DND-41 (cell line): Measurements from ENCODE around the gene NTF4.
"Not testable (repeated sequence)": the region's sequence is repeated elsewhere in the genome, so short reads cannot be mapped to it uniquely, and the experiment has no call there.

ENCODE experiments used
- ATAC-seq: fragments of 200-7000 bp; cut with Tn5 transposase; 3 replicates; pipeline ENCODE4 v1.9.1; 2021; ENCODE audit warnings: low read depth; ENCODE audit not compliant: insufficient read depth
- DNase-seq: peaks from one replicate; pipeline ENCODE4 v3.0.0-alpha.2; 2020
- H2AFZ ChIP-seq: 2 replicates; pipeline ENCODE4 v1.6.0; 2012; ENCODE audit warnings: low read depth, low read length
- H3K27ac ChIP-seq: 2 replicates; pipeline ENCODE4 v1.5.1; 2012; ENCODE audit warnings: low read length, inconsistent platforms
- H3K27me3 ChIP-seq: fragments of 200-600 bp; sonication (generic); 2 replicates; pipeline ENCODE4 v1.6.0; 2012; ENCODE audit warnings: low read length, mild to moderate bottlenecking, inconsistent platforms; ENCODE audit not compliant: insufficient read depth, poor library complexity
- H3K36me3 ChIP-seq: 2 replicates; pipeline ENCODE4 v1.5.1; 2012; ENCODE audit warnings: low read length, inconsistent platforms; ENCODE audit not compliant: insufficient read depth
- H3K4me1 ChIP-seq: 2 replicates; pipeline ENCODE4 v1.5.1; 2012; ENCODE audit warnings: mild to moderate bottlenecking, low read length; ENCODE audit not compliant: insufficient read depth
- H3K4me2 ChIP-seq: 2 replicates; pipeline ENCODE4 v1.6.0; 2012; ENCODE audit warnings: mild to moderate bottlenecking, moderate library complexity, low read length, inconsistent platforms; ENCODE audit not compliant: insufficient read depth
- H3K4me3 ChIP-seq, 2 experiments: fragments of 200-600 bp in 1 of 2; shearing (Covaris generic) in 1 of 2; 2 replicates each; pipeline ENCODE4 v1.5.1; 2012 to 2016; ENCODE audit warnings: inconsistent platforms in 2 of 2, low read length in 2 of 2, mild to moderate bottlenecking in 2 of 2, low read depth in 1 of 2, moderate library complexity in 1 of 2
- H3K79me2 ChIP-seq: 2 replicates; pipeline ENCODE4 v1.6.0; 2012; ENCODE audit warnings: low read length, inconsistent platforms; ENCODE audit not compliant: insufficient read depth
- H3K9ac ChIP-seq: 2 replicates; pipeline ENCODE4 v1.6.0; 2012; ENCODE audit warnings: low read depth, mild to moderate bottlenecking, inconsistent platforms, low read length, moderate library complexity
- H3K9me3 ChIP-seq: 2 replicates; pipeline ENCODE4 v1.5.1; 2012; ENCODE audit warnings: low read length, moderate library complexity, mild to moderate bottlenecking, inconsistent platforms; ENCODE audit not compliant: insufficient read depth, severe bottlenecking
- H4K20me1 ChIP-seq: 2 replicates; pipeline ENCODE4 v1.6.0; 2012; ENCODE audit warnings: low read length; ENCODE audit not compliant: insufficient read depth
- CTCF ChIP-seq: IDR thresholded peaks from 2 replicates; pipeline ENCODE4 v1.5.1; 2012; ENCODE audit warnings: borderline replicate concordance, low read length, moderate library complexity, mild to moderate bottlenecking; ENCODE audit not compliant: poor library complexity, severe bottlenecking; ENCODE audit errors: extremely low read depth
- EZH2 ChIP-seq: IDR thresholded peaks from 3 replicates; pipeline ENCODE4 v1.6.1; 2012; ENCODE audit warnings: borderline replicate concordance, low read depth, mild to moderate bottlenecking, moderate library complexity, low read length, inconsistent platforms; ENCODE audit not compliant: severe bottlenecking

The NTF4 gene

GRCh38 chr19:49057636-49058234 is 6.9 kb downstream of the NTF4 start, which contains the start of gene CGB7:
Gene CGB7 (minus strand): TSS chr19:49057749. CDS start chr19:49055375, 2,374 bp downstream.
- Histone ChIP-seq H3K9me3 (no peaks in the 10 kb centered on the region), H3K79me2 (no peaks in the 10 kb centered on the region), H3K4me3 (no peak within 1 kb of the TSS), H3K4me1 (no peaks in the 10 kb centered on the region), H3K36me3 (no peaks in the 10 kb centered on the region), H4K20me1 (no peaks in the 10 kb centered on the region), H3K27ac (no peak within 1 kb of the TSS), H3K27me3 (peaks cover 4% of the 10 kb centered on the region), H2AFZ (no peak within 1 kb of the TSS), H3K4me2 (no peak within 1 kb of the TSS), H3K9ac (no peak within 1 kb of the TSS)
- DNase-seq (no peak), ATAC-seq (no peak)
- no peak for TF ChIP-seq EZH2

DNA sequence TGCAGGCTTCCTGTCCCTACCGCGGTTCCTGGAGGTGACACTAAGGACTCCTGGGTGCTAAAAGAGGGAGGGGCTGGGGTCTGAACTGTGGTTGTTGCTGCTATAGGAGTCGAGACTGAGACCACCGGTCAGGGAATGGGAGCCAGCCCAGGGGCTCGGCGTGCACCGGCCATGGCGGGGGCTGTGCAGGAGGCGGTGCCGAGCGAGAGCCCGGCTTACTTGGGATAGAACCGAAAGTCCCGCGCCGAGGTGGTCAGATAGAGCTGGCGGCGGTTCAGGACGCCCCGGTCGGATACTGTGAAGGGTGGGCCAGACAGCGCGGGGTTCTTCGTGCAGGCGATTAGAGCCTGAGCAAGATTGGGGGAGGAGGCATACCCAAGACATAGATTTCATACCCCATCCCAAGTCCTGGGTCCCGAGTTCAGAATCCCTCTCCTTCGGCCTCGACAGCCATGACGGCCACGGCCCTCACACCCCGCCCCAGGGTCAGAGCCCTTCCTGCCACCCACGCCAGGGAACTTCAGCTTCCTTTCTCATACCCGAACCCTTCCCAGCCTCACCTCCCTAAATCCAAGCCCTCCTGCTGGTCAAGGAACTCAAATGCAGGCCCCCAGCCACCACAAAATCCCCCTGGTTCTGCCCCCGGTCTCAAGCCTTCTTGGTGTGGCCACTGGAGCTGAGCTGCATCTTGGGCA is 7.6 kb downstream of the NTF4 start:
- not testable (repeated sequence) for H3K4me1 ChIP-seq, H3K27me3 ChIP-seq, H2AFZ ChIP-seq, H4K20me1 ChIP-seq, DNase-seq, H3K4me2 ChIP-seq, H3K27ac ChIP-seq, ATAC-seq, H3K79me2 ChIP-seq, H3K36me3 ChIP-seq, H3K4me3 ChIP-seq, H3K9me3 ChIP-seq, H3K9ac ChIP-seq

DNA sequence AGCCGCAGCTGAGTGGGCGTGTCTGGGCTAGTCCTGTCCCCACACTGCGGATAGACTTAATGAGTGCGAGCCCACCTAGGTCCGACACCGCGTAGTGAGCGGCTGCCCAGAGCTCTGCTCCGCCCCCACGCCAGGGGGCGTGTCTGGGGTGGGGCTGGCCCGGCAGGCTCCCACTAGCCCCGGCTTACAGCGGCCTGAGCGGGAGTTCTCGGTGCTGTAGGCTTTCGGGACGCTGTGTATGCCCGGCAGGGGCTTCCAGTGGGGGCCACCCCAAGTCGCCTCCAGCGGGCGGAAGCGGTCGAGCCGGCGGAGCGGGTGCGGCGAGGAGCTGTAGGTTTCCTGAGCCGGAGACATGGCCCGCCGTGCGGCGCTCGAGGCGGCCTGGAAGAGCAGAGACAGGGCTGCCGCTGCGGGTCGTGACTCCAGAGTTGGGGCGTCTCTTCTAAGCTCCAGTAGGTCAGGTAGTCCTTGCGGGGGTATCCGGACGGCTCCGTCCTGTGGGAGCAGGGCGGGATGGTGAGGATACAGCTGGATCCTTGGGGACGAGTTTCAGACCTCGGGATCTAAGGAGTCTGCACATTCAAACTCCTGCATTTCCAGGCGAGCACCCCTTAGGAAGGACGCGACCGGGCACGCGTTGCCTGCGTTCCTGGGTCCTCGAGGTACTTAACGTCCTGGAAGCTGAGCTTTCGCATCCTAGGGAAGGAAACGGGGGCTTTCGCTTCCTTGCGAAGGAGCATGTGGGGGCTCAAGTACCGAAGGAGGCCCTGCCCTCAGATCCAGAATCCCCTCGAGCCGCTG is 8.3 kb downstream of the NTF4 start:
- H3K9ac ChIP-seq: no peak overlapping the region
- no peak overlapping the region for H2AFZ ChIP-seq
- H3K9me3 ChIP-seq: no peaks in the 10 kb centered on the region
- no peaks in the 10 kb centered on the region for H3K79me2 ChIP-seq
- H3K4me3 ChIP-seq: no peak overlapping the region
- no peak overlapping the region for H3K27ac ChIP-seq
- H3K36me3 ChIP-seq: no peaks in the 10 kb centered on the region
- ATAC-seq (peak; percentile 62), DNase-seq (peak; percentile 20)
- no peaks in the 10 kb centered on the region for H3K4me1 ChIP-seq
- H3K27me3 ChIP-seq: peaks cover 4% of the 10 kb centered on the region
- no peak for TF ChIP-seq EZH2
- TF ChIP-seq CTCF: no peak
- H3K4me2 ChIP-seq: no peak overlapping the region
- H4K20me1 ChIP-seq: no peaks in the 10 kb centered on the region

DNA sequence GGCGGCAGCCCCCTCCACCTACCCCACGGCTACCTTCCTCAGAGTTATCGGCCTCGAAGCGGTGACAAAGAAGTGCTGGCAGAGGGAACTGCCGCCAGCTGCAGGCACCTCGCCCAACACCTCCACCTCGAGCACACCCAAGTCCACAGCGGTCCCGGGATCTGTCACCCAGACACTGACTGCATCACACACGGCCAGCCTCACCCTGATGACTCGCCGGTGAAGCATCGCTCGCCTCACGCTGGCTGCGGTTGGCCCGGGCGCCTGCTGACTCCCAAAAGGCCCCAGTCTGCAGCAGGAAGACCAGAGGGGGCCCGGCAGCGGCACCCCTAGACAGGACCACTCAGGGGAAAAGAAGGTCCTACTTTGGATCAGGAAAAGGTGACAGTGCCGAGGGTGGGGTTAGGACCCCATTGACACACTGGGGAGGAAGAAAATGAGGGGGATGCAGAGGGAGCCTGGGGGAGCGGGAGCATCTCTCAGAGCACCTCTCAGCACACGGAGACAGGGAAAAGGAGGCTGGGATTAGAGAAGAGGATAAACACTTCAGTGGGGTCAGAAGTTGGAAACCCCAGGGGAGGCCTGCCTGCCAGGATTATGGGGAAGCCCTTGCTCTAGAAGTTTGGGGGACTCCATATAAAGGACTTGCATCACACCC is 14.1 kb downstream of the NTF4 start:
- not testable (repeated sequence) for H3K27me3 ChIP-seq, DNase-seq, H3K27ac ChIP-seq, H3K4me2 ChIP-seq, ATAC-seq, H3K79me2 ChIP-seq, H3K9ac ChIP-seq, H4K20me1 ChIP-seq, H3K36me3 ChIP-seq, H3K4me3 ChIP-seq, H3K9me3 ChIP-seq, H3K4me1 ChIP-seq, H2AFZ ChIP-seq

GRCh38 chr19:49049834-49050233 is 14.8 kb downstream of the NTF4 start:
- not testable (repeated sequence) for DNase-seq, H3K27ac ChIP-seq, H3K27me3 ChIP-seq, H3K36me3 ChIP-seq, H3K4me3 ChIP-seq, H3K79me2 ChIP-seq, H3K4me2 ChIP-seq, ATAC-seq, H3K4me1 ChIP-seq, H3K9me3 ChIP-seq, H4K20me1 ChIP-seq, H2AFZ ChIP-seq, H3K9ac ChIP-seq

DNA sequence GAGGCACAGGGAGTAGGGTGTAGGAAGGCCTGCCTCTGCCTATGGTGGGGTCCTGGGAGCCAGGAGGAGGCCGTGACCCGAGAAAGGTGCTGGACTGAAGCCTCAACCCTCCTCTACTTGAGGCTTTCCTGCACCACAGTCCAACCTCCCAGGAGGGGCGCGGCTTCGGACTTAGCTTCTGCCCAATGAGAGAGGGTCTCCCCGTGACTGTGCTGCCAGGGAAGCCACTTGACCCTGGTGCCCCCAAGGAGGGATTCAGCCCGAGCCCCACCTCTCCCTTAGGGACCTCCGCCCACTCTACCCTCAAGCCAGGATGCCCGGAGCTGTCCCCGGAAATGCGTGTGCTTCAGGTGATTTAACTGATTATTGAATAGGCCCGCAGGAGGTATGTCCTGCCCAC is 15.6 kb downstream of the NTF4 start, which contains the start of gene CGB8:
Gene CGB8 (minus strand): TSS at position 101 of the 400 bp plus-strand sequence. CDS start 372 bp downstream, outside the sequence.
- H3K9ac ChIP-seq, H3K79me2 ChIP-seq, H4K20me1 ChIP-seq, H2AFZ ChIP-seq, DNase-seq, ATAC-seq, H3K36me3 ChIP-seq, H3K27me3 ChIP-seq, H3K4me3 ChIP-seq, H3K4me1 ChIP-seq, H3K4me2 ChIP-seq, H3K9me3 ChIP-seq, H3K27ac ChIP-seq: not testable (repeated sequence)
